GM19025 (cell line): ENCODE results near the gene PMM1.
A peak's percentile ranks its signal among the peaks of the same experiment; 100 is the strongest.
"Not testable (repeated sequence)": the region's sequence is repeated elsewhere in the genome, so short reads cannot be mapped to it uniquely, and the experiment has no call there.

Source experiments
- ATAC-seq: cut with Tn5 transposase; IDR thresholded peaks from one replicate; pipeline ENCODE4 v1.9.1; 2021; ENCODE audit warnings: mild to moderate bottlenecking, low read depth, moderate library complexity; ENCODE audit not compliant: unreplicated experiment

PMM1 gene

GRCh38 chr22:41565403-41566054 is 24.1 kb downstream of the PMM1 start:
- ATAC-seq = no peak

GRCh38 chr22:41564563-41564962 is 25.1 kb downstream of the PMM1 start:
- ATAC-seq = no peak

DNA sequence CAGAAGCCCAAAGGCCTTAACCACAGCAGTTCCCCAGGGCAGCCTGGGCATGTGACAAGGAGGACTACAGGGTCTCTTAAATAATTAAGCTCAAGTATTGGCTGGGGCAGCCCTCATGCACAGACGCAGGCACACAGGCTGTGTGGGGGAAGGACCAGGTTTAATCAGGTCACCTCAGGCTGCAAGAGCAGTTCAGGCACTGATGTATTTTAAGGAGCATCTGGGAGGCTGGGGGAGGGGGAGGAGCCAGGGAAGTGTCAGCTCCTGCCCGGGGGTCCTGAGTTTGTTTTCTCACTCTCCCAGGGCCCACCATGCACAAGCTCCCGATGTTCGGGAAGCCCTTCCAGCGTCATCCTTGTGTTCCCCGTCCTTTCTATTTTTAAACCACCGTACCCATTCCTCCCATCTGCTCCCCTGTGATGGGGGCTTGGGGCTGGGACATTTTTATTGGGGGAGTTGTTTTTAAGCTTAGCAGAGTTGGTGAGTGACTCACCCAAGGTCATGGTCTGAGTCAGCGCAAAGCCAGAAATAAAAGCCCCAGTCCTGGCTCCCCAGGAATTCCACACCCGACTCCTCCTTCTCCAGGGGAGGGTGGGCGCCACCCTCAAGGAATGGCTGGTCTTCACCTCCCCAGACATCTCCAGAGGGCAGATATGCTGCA is 26.5 kb downstream of the PMM1 start:
- no peak for ATAC-seq

GRCh38 chr22:41562461-41562860 is 27.2 kb downstream of the PMM1 start:
- ATAC-seq = no peak

- ATAC-seq = no peak
These were observed 27.9 kb downstream of the PMM1 start for GRCh38 chr22:41561788-41562187.

DNA sequence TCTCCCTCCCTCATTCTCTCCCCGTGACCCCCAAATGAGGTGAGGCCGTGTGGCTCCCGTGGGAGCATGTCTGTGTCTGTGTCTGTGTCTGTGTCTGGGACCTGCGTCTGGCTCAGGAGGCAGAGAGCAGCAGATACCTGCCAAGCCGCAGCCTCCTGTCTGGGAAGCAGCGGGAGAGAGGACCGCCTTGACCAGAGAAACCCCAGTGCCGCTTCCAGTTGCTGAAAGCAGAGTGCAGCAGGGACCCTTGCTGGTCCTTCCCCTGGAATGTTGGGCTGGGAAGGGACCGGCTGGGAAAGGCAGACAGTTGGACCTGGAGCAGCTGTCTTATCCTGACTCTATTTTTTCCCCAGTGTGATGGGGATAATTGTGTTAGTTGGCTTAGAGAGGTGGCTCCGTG is 28.3 kb downstream of the PMM1 start:
- no peak for ATAC-seq

DNA sequence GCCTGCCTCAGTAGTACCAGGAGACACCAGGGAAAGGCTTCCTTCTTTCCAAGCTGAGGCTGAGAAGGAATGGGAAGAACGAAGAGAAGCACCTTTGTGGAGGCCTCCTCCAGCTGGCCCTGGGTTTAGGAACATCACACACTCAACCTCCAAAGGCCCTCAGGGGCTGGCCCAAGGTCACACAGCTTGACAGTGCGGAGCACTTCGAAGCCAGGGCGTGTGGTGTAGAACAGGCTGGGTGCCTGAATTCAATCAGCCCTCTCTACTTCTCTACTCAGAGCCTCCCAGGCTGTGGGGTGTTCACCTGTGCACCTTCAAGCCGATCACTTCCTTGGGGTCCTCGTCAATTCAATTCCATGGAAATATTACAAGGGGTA is 29.6 kb downstream of the PMM1 start:
- ATAC-seq = no peak

- ATAC-seq = not testable (repeated sequence)
These were observed 31.4 kb downstream of the PMM1 start for GRCh38 chr22:41558241-41558630.

GRCh38 chr22:41557401-41558240 is 32.0 kb downstream of the PMM1 start:
- ATAC-seq = no peak

DNA sequence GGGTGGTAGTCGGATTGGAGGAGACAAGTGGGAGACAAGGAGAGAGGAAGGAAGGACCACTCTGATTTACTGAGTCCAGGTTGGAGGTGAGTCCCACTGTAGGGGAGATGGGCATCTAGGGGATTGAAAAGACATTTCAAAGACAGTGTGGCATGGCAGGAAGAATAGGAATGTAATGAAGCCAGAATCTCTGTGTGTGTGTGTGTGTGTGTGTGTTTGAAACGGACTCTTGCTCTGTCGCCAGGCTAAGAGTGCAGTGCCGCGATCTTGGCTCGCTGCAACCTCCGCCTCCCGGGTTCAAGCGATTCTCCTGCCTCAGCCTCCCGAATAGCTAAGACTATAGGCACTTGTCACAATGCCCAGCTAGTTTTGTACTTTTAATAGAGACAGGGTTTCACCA is 33.1 kb downstream of the PMM1 start:
- no peak for ATAC-seq

GRCh38 chr22:41555325-41555982 is 34.2 kb downstream of the PMM1 start:
- no peak for ATAC-seq

- no peak for ATAC-seq
These were observed 37.6 kb downstream of the PMM1 start for GRCh38 chr22:41551877-41552582.

DNA sequence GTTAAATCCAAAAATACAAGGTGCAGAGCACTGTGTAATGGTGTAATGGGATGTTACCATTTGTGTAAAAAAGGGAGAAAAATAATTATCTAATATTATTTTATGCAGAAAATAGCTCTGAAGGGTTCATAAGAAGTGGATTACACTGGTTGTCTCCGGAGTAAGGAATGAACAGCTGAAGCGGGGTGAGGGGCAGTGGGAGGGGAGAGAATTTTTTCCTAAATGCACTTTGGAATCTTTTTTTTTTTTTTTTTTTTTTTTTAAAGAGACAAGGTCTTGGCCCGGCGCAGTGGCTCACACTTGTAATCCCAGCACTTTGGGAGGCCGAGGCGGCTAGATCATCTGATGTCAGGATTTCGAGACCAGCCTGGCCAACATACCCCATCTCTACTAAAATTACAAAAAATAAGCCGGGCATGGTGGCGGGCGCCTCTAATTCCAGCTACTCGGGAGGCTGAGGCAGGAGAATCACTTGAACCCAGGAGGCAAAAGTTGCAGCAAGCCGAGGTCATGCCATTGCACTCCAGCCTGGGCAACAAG is 38.6 kb downstream of the PMM1 start:
- no peak for ATAC-seq

- ATAC-seq = no peak
These were observed 40.8 kb downstream of the PMM1 start for GRCh38 chr22:41548830-41549211.

GRCh38 chr22:41544671-41545476 is 44.8 kb downstream of the PMM1 start:
- ATAC-seq = peak; percentile 2

- peak; percentile 93 for ATAC-seq
These were observed 45.6 kb downstream of the PMM1 start, which contains the start of gene POLR3H for GRCh38 chr22:41543854-41544670. TSS of gene POLR3H (minus strand) at chr22:41544470. CDS start at chr22:41544101, 369 bp downstream.

DNA sequence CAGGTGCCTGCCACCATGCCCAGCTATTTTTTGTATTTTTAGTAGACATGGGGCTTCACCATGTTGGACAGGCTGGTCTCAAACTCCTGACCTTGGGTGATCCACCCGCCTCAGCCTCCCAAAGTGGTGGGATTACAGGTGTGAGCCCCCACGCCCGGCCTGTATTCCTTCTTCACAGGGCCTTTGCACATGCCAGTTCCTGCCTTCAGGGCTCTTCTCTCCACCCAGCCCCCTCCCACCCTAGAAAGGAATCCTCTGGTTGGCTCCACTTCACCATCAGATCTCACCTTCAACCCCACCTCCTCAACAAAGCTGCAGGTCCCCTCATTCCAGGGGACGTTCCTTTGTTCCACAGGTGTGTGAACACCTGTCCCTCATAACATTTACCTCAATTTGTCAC is 47.4 kb downstream of the PMM1 start:
- no peak for ATAC-seq

- ATAC-seq = no peak
These were observed 48.2 kb downstream of the PMM1 start for GRCh38 chr22:41541484-41541883.
